Keratinocyte (primary cell): ENCODE results near the gene SBNO1. TPM values are rescaled to one million over a fixed set of nuclear protein-coding genes. Genes with fewer than 3 reads are reported as not detected.

Experiments
- DNase-seq: peaks from one replicate; pipeline ENCODE4 v3.0.0-alpha.2; 2011; ENCODE audit warnings: low read depth, missing footprints, low spot score
- FAIRE-seq: peaks from 2 replicates; lab custom pipeline; 2011; peaks lifted over from hg19 to GRCh38; lab: Jason Lieb, UNC
- H2AFZ ChIP-seq: 2 replicates; pipeline ENCODE4 v1.6.0; 2012; ENCODE audit warnings: low read length, control low read depth, inconsistent platforms; ENCODE audit not compliant: control insufficient read depth
- H3K27ac ChIP-seq: 2 replicates; pipeline ENCODE4 v1.5.1; 2011; ENCODE audit warnings: low read length; ENCODE audit not compliant: control insufficient read depth, insufficient read depth
- H3K27me3 ChIP-seq: 3 replicates; pipeline ENCODE4 v1.6.0; 2011; ENCODE audit warnings: low read length; ENCODE audit not compliant: control insufficient read depth, insufficient read depth; ENCODE audit errors: extremely low read depth
- H3K36me3 ChIP-seq, 2 experiments: 2 replicates in 1 of 2; 3 replicates in 1 of 2; pipeline ENCODE4 v1.5.1; 2011; ENCODE audit warnings: low read length in 2 of 2, mild to moderate bottlenecking in 1 of 2; ENCODE audit not compliant: control insufficient read depth in 2 of 2, insufficient read depth in 2 of 2; ENCODE audit errors: extremely low read depth in 1 of 2
- H3K4me1 ChIP-seq: 3 replicates; pipeline ENCODE4 v1.5.1; 2011; ENCODE audit warnings: low read length; ENCODE audit not compliant: control insufficient read depth, insufficient read depth; ENCODE audit errors: extremely low read depth
- H3K4me2 ChIP-seq: 3 replicates; pipeline ENCODE4 v1.6.0; 2011; ENCODE audit warnings: low read depth, low read length; ENCODE audit not compliant: control insufficient read depth, insufficient read depth; ENCODE audit errors: extremely low read depth
- H3K4me3 ChIP-seq, 3 experiments: fragments of 200-600 bp in 1 of 3; sonication (generic) in 1 of 3; 2 replicates in 2 of 3; 3 replicates in 1 of 3; pipeline ENCODE4 v1.5.1; 2011 to 2016; ENCODE audit warnings: low read length in 3 of 3, mild to moderate bottlenecking in 3 of 3, control low read depth in 2 of 3, inconsistent platforms in 1 of 3, low read depth in 1 of 3, mixed read lengths in 1 of 3, mixed run types in 1 of 3, moderate library complexity in 1 of 3; ENCODE audit not compliant: control insufficient read depth in 2 of 3, insufficient read depth in 2 of 3; ENCODE audit errors: extremely low read depth in 1 of 3
- H3K79me2 ChIP-seq: 2 replicates; pipeline ENCODE4 v1.6.0; 2012; ENCODE audit warnings: low read length; ENCODE audit not compliant: control insufficient read depth, insufficient read depth
- H3K9ac ChIP-seq: 3 replicates; pipeline ENCODE4 v1.6.0; 2011; ENCODE audit warnings: low read length; ENCODE audit not compliant: control insufficient read depth, insufficient read depth; ENCODE audit errors: extremely low read depth
- H3K9me1 ChIP-seq: 3 replicates; pipeline ENCODE4 v1.6.0; 2011; ENCODE audit warnings: low read length; ENCODE audit not compliant: control insufficient read depth, insufficient read depth; ENCODE audit errors: extremely low read depth
- H3K9me3 ChIP-seq: 2 replicates; pipeline ENCODE4 v1.5.1; 2012; ENCODE audit warnings: low read depth, low read length; ENCODE audit not compliant: control insufficient read depth
- H4K20me1 ChIP-seq: 3 replicates; pipeline ENCODE4 v1.6.0; 2011; ENCODE audit warnings: low read length; ENCODE audit not compliant: control insufficient read depth, insufficient read depth; ENCODE audit errors: extremely low read depth
- EZH2 ChIP-seq: IDR thresholded peaks from one replicate; pipeline ENCODE4 v1.6.1; 2012; ENCODE audit warnings: inconsistent platforms, mild to moderate bottlenecking, low read length, moderate library complexity
- dilution Hi-C: fragments of 300-500 bp; cut with MboI; formaldehyde crosslinking; loops from one replicate; pipeline ENCODE4 v1.7.0; 2020; ENCODE audit warnings: low sequenced_read_pairs; ENCODE audit not compliant: extremely low pct_ligation_motif_present
- polyA plus RNA-seq, 5 experiments: library from polyadenylated mRNA; depleted of rRNA in 3 of 5; stranded (reverse) in 3 of 5; stranded (forward) in 1 of 5; unstranded in 1 of 5; fragments of >200 nt; gene quantifications; 1 replicate in 1 of 5; 2 replicates in 3 of 5; 3 replicates in 1 of 5; pipeline versions ENCODE4 v1.2.1 to v1.2.3, GENCODE V29; 2011 to 2012; ENCODE audit warnings: missing spikeins in 2 of 5, low read depth in 1 of 5, low replicate concordance in 1 of 5
- TF ChIP-seq, protein P1 (sequence below), 3 experiments: IDR thresholded peaks in 1 of 3; conservative IDR thresholded peaks in 1 of 3; optimal IDR thresholded peaks in 1 of 3; 2 replicates in 2 of 3; 3 replicates in 1 of 3; pipeline versions ENCODE3 to v1.5.1; 2011; ENCODE audit warnings: low read length in 3 of 3, mild to moderate bottlenecking in 3 of 3, moderate library complexity in 2 of 3, control low read depth in 1 of 3, inconsistent platforms in 1 of 3; ENCODE audit not compliant: insufficient read depth in 2 of 3; ENCODE audit errors: extremely low read depth in 1 of 3

Gene SBNO1
- polyA plus RNA-seq, 1 donor (not counting 4 experiments of a cell fraction or from before 2014, with no cell fraction given): 18.4 TPM

DNA sequence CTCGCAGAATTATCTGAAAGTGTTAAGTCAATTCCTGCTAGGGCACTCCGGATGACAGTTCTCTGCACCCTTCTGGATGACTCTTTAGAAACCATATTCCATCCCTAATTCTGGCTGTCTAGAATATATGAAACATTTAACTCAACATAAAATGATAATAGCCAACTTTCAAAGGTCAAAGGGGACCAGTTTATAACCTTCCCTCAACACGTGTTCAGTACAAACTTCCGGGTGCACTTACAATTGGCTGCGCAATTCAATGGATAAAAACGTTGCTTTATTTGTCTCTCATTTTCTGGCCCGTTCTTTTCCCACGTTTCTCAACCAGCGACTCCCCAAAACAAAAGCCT is 1.3 kb downstream of the SBNO1 start:
- H4K20me1 ChIP-seq: no peaks in the 10 kb centered on the region
- peak overlapping the region; percentile 93 for H3K9ac ChIP-seq
- peaks cover 58% of the 10 kb centered on the region for H3K79me2 ChIP-seq
- H2AFZ ChIP-seq: peak overlapping the region; percentile 24
- H3K4me1 ChIP-seq: peaks cover 8% of the 10 kb centered on the region
- peak overlapping the region; percentile 90 for H3K4me2 ChIP-seq
- H3K27ac ChIP-seq: peak overlapping the region; percentile 81
- DNase-seq (no peak), FAIRE-seq (no peak)
- TF ChIP-seq, protein P1, sequence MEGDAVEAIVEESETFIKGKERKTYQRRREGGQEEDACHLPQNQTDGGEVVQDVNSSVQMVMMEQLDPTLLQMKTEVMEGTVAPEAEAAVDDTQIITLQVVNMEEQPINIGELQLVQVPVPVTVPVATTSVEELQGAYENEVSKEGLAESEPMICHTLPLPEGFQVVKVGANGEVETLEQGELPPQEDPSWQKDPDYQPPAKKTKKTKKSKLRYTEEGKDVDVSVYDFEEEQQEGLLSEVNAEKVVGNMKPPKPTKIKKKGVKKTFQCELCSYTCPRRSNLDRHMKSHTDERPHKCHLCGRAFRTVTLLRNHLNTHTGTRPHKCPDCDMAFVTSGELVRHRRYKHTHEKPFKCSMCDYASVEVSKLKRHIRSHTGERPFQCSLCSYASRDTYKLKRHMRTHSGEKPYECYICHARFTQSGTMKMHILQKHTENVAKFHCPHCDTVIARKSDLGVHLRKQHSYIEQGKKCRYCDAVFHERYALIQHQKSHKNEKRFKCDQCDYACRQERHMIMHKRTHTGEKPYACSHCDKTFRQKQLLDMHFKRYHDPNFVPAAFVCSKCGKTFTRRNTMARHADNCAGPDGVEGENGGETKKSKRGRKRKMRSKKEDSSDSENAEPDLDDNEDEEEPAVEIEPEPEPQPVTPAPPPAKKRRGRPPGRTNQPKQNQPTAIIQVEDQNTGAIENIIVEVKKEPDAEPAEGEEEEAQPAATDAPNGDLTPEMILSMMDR (optimal IDR thresholded peaks at IDR 0.05 in 1 of 3, IDR thresholded peaks at IDR 0.05 in 1 of 3, conservative IDR thresholded peaks at IDR 0.05 in 1 of 3; ENCODE audit: extremely low read depth in 1 of 3, insufficient read depth in 2 of 3, low read length in 3 of 3): no peak
- no peak for TF ChIP-seq EZH2
- no peaks in the 10 kb centered on the region for H3K36me3 ChIP-seq
- dilution Hi-C loops: no loop called here
- H3K4me3 ChIP-seq: peak overlapping the region; percentile 74 to 91 (median 89)
- H3K27me3 ChIP-seq: no peaks in the 10 kb centered on the region
- H3K9me3 ChIP-seq: no peaks in the 10 kb centered on the region
- no peaks in the 10 kb centered on the region for H3K9me1 ChIP-seq

GRCh38 chr12:123358035-123358434 is 6.6 kb downstream of the SBNO1 start:
- Histone ChIP-seq H2AFZ (no peak overlapping the region), H3K36me3 (no peaks in the 10 kb centered on the region), H3K79me2 (peaks cover 95% of the 10 kb centered on the region), H3K4me2 (no peak overlapping the region), H3K9ac (no peak overlapping the region), H4K20me1 (peaks cover under 1% of the 10 kb centered on the region), H3K27me3 (no peaks in the 10 kb centered on the region), H3K9me3 (no peaks in the 10 kb centered on the region), H3K4me1 (no peaks in the 10 kb centered on the region), H3K4me3 (no peak overlapping the region), H3K27ac (no peak overlapping the region), H3K9me1 (no peaks in the 10 kb centered on the region)
- DNase-seq (no peak), FAIRE-seq (no peak)
- dilution Hi-C loops: no loop called here
- no peak for TF ChIP-seq EZH2
- TF ChIP-seq, protein P1 (optimal IDR thresholded peaks at IDR 0.05 in 1 of 3, IDR thresholded peaks at IDR 0.05 in 1 of 3, conservative IDR thresholded peaks at IDR 0.05 in 1 of 3; ENCODE audit: extremely low read depth in 1 of 3, insufficient read depth in 2 of 3, low read length in 3 of 3): no peak
